MM.1S (cell line): Measurements from ENCODE around the gene PRR35.

ENCODE experiments used
- DNase-seq: peaks from one replicate; pipeline ENCODE4 v3.0.0-alpha.2; 2015
- H2AFZ ChIP-seq: fragments of 300-600 bp; sonication (generic); 2 replicates; pipeline ENCODE4 v1.6.0; 2016; ENCODE audit warnings: antibody characterized with exemption, low read length
- H3F3A ChIP-seq: fragments of 300-600 bp; sonication (generic); 2 replicates; pipeline ENCODE4 v1.6.1; 2016; ENCODE audit warnings: mild to moderate bottlenecking, antibody characterized with exemption, low read length, moderate library complexity, mixed read lengths; ENCODE audit not compliant: insufficient read depth
- H3K27ac ChIP-seq: fragments of 300-600 bp; sonication (generic); 2 replicates; pipeline ENCODE4 v1.5.1; 2016; ENCODE audit warnings: mild to moderate bottlenecking, low read length
- H3K27me3 ChIP-seq: fragments of 300-600 bp; sonication (generic); replicated peaks from 2 replicates; pipeline ENCODE4 v1.6.0; 2016; ENCODE audit warnings: low read length; ENCODE audit not compliant: insufficient read depth
- H3K36me3 ChIP-seq: fragments of 300-600 bp; sonication (generic); replicated peaks from 2 replicates; pipeline ENCODE4 v1.6.1; 2016; ENCODE audit warnings: mild to moderate bottlenecking, low read length, mixed read lengths; ENCODE audit not compliant: insufficient read depth
- H3K4me1 ChIP-seq: fragments of 300-600 bp; sonication (generic); 2 replicates; pipeline ENCODE4 v1.6.1; 2016; ENCODE audit warnings: low read length, mixed read lengths
- H3K4me2 ChIP-seq: fragments of 300-600 bp; sonication (generic); 2 replicates; pipeline ENCODE4 v1.6.0; 2016; ENCODE audit warnings: low read depth, low read length
- H3K4me3 ChIP-seq: fragments of 300-600 bp; sonication (generic); 2 replicates; pipeline ENCODE4 v1.5.1; 2016; ENCODE audit warnings: low read length, mixed read lengths
- H3K79me2 ChIP-seq: fragments of 300-600 bp; sonication (generic); 2 replicates; pipeline ENCODE4 v1.6.1; 2016; ENCODE audit warnings: mixed run types, low read length, mixed read lengths
- H3K9ac ChIP-seq: fragments of 300-600 bp; sonication (generic); 2 replicates; pipeline ENCODE4 v1.6.1; 2016; ENCODE audit warnings: low read length, mixed read lengths
- H3K9me2 ChIP-seq: fragments of 300-600 bp; sonication (generic); replicated peaks from 2 replicates; pipeline ENCODE4 v1.6.1; 2016; ENCODE audit warnings: mild to moderate bottlenecking, low read length, mixed read lengths; ENCODE audit not compliant: insufficient read depth
- H3K9me3 ChIP-seq: fragments of 300-600 bp; sonication (generic); replicated peaks from 2 replicates; pipeline ENCODE4 v1.6.1; 2016; ENCODE audit warnings: mild to moderate bottlenecking, low read length, mixed read lengths; ENCODE audit not compliant: insufficient read depth
- H4K20me1 ChIP-seq: fragments of 300-600 bp; sonication (generic); 2 replicates; pipeline ENCODE4 v1.6.1; 2016; ENCODE audit warnings: mild to moderate bottlenecking, low read length, moderate library complexity, mixed read lengths; ENCODE audit not compliant: insufficient read depth
- CTCF ChIP-seq: fragments of 300-600 bp; sonication (generic); IDR thresholded peaks from 2 replicates; pipeline ENCODE4 v1.5.1; 2016; ENCODE audit warnings: antibody characterized with exemption, low read length, mixed read lengths
- EZH2 ChIP-seq: fragments of 300-600 bp; sonication (generic); optimal IDR thresholded peaks from 2 replicates; pipeline ENCODE3; 2017; ENCODE audit warnings: low read depth, mild to moderate bottlenecking, antibody characterized with exemption, low read length, mixed read lengths
- EZH2phosphoT487 ChIP-seq: fragments of 300-600 bp; sonication (generic); IDR thresholded peaks from 2 replicates; pipeline ENCODE4 v1.6.1; 2018; ENCODE audit warnings: antibody characterized with exemption, low read length

PRR35 gene

GRCh38 chr16:560204-560700 lies at the start of gene PRR35:
TSS of gene PRR35 (plus strand) at chr16:560394. CDS start at chr16:563295, 2,901 bp downstream.
- H3K9me2 ChIP-seq = no peaks in the 10 kb centered on the region
- no peak within 1 kb of the TSS for H3K4me3 ChIP-seq
- H3K9me3 ChIP-seq = no peaks in the 10 kb centered on the region
- TF ChIP-seq CTCF (no peak), EZH2 (no peak), EZH2phosphoT487 (no peak)
- no peaks in the 10 kb centered on the region for H3F3A ChIP-seq
- H3K9ac ChIP-seq = no peak within 1 kb of the TSS
- no peak for DNase-seq
- no peak within 1 kb of the TSS for H3K27ac ChIP-seq
- no peak within 1 kb of the TSS for H2AFZ ChIP-seq
- H4K20me1 ChIP-seq = no peaks in the 10 kb centered on the region
- H3K4me1 ChIP-seq = no peaks in the 10 kb centered on the region
- H3K4me2 ChIP-seq = no peak within 1 kb of the TSS
- peaks cover 62% of the 10 kb centered on the region for H3K27me3 ChIP-seq
- H3K79me2 ChIP-seq = no peaks in the 10 kb centered on the region
- no peaks in the 10 kb centered on the region for H3K36me3 ChIP-seq

- H3F3A ChIP-seq = no peaks in the 10 kb centered on the region
- no peak overlapping the region for H3K27ac ChIP-seq
- no peak overlapping the region for H3K9ac ChIP-seq
- no peak for TF ChIP-seq CTCF
- TF ChIP-seq EZH2phosphoT487 = no peak
- TF ChIP-seq EZH2 = no peak
- no peaks in the 10 kb centered on the region for H3K36me3 ChIP-seq
- H3K79me2 ChIP-seq = no peaks in the 10 kb centered on the region
- no peaks in the 10 kb centered on the region for H3K9me3 ChIP-seq
- no peaks in the 10 kb centered on the region for H3K27me3 ChIP-seq
- DNase-seq = no peak
- no peaks in the 10 kb centered on the region for H3K4me1 ChIP-seq
- no peak overlapping the region for H3K4me2 ChIP-seq
- no peak overlapping the region for H2AFZ ChIP-seq
- no peaks in the 10 kb centered on the region for H4K20me1 ChIP-seq
- no peaks in the 10 kb centered on the region for H3K9me2 ChIP-seq
- no peak overlapping the region for H3K4me3 ChIP-seq
These were observed 47.4 kb upstream of the PRR35 start for GRCh38 chr16:512802-513201.

- no peak for TF ChIP-seq EZH2
These were observed 46.2 kb upstream of the PRR35 start for GRCh38 chr16:513950-514349.

GRCh38 chr16:515175-515938 lies 44.8 kb upstream of the PRR35 start:
- no peaks in the 10 kb centered on the region for H4K20me1 ChIP-seq
- TF ChIP-seq EZH2phosphoT487 (no peak), EZH2 (no peak), CTCF (no peak)
- no peaks in the 10 kb centered on the region for H3K79me2 ChIP-seq
- no peaks in the 10 kb centered on the region for H3F3A ChIP-seq
- H3K36me3 ChIP-seq = no peaks in the 10 kb centered on the region
- H3K27me3 ChIP-seq = no peaks in the 10 kb centered on the region
- H3K4me3 ChIP-seq = no peak overlapping the region
- no peak overlapping the region for H2AFZ ChIP-seq
- DNase-seq = no peak
- no peaks in the 10 kb centered on the region for H3K9me3 ChIP-seq
- H3K27ac ChIP-seq = no peak overlapping the region
- H3K4me2 ChIP-seq = no peak overlapping the region
- H3K9me2 ChIP-seq = no peaks in the 10 kb centered on the region
- H3K9ac ChIP-seq = no peak overlapping the region
- no peaks in the 10 kb centered on the region for H3K4me1 ChIP-seq

More at GRCh38 chr16:513950-514349, 46.2 kb upstream of the PRR35 start:
- Histone ChIP-seq H3K9ac (no peak overlapping the region), H3K9me3 (no peaks in the 10 kb centered on the region), H3K27ac (no peak overlapping the region), H3K9me2 (no peaks in the 10 kb centered on the region), H3K4me1 (no peaks in the 10 kb centered on the region), H4K20me1 (no peaks in the 10 kb centered on the region), H3F3A (no peaks in the 10 kb centered on the region), H3K36me3 (no peaks in the 10 kb centered on the region), H2AFZ (no peak overlapping the region), H3K4me2 (no peak overlapping the region), H3K4me3 (no peak overlapping the region), H3K79me2 (no peaks in the 10 kb centered on the region), H3K27me3 (no peaks in the 10 kb centered on the region)
- DNase-seq = no peak
